GM23338 (cell line): ENCODE data around the gene RUVBL2. TPM values are rescaled to one million over a fixed set of nuclear protein-coding genes. Genes with fewer than 3 reads are reported as not detected.

Experiments used
- ATAC-seq: fragments of 200-7000 bp; cut with Tn5 transposase; 3 replicates; pipeline ENCODE4 v1.9.1; 2020
- DNase-seq: peaks from one replicate; pipeline ENCODE4 v3.0.0-alpha.2; 2015; ENCODE audit warnings: low spot score
- H2AFZ ChIP-seq: fragments of 200-600 bp; sonication (generic); 2 replicates; pipeline ENCODE4 v1.8.0; 2016; ENCODE audit warnings: antibody characterized with exemption, mild to moderate bottlenecking, moderate library complexity
- H3F3A ChIP-seq: fragments of 200-600 bp; sonication (generic); replicated peaks from 2 replicates; pipeline ENCODE4 v1.8.0; 2017; ENCODE audit warnings: antibody characterized with exemption, mixed run types, low read depth
- H3K27ac ChIP-seq: fragments of 200-600 bp; sonication (generic); 2 replicates; pipeline ENCODE4 v1.6.1; 2016; ENCODE audit warnings: low read depth
- H3K27me3 ChIP-seq: fragments of 200-600 bp; sonication (generic); 2 replicates; pipeline ENCODE4 v1.8.0; 2016; ENCODE audit warnings: mild to moderate bottlenecking, mixed run types, moderate library complexity; ENCODE audit not compliant: insufficient read depth
- H3K36me3 ChIP-seq: fragments of 200-600 bp; sonication (generic); 2 replicates; pipeline ENCODE4 v1.8.0; 2016; ENCODE audit warnings: mild to moderate bottlenecking; ENCODE audit not compliant: insufficient read depth
- H3K4me1 ChIP-seq: fragments of 200-600 bp; sonication (generic); 2 replicates; pipeline ENCODE4 v1.8.0; 2016; ENCODE audit warnings: mild to moderate bottlenecking, moderate library complexity; ENCODE audit not compliant: insufficient read depth
- H3K4me2 ChIP-seq: fragments of 200-600 bp; sonication (generic); 2 replicates; pipeline ENCODE4 v1.7.1; 2017; ENCODE audit warnings: mixed run types
- H3K4me3 ChIP-seq: fragments of 200-600 bp; sonication (generic); 2 replicates; pipeline ENCODE4 v1.6.1; 2016; ENCODE audit warnings: mixed run types
- H3K79me2 ChIP-seq: fragments of 200-600 bp; sonication (generic); replicated peaks from 2 replicates; pipeline ENCODE4 v1.8.0; 2017; ENCODE audit warnings: mild to moderate bottlenecking; ENCODE audit not compliant: insufficient read depth
- H3K9me2 ChIP-seq: fragments of 200-600 bp; sonication (generic); 2 replicates; pipeline ENCODE4 v1.8.0; 2017; ENCODE audit not compliant: insufficient read depth
- H4K20me1 ChIP-seq: fragments of 200-600 bp; sonication (generic); replicated peaks from 2 replicates; pipeline ENCODE4 v1.8.0; 2017; ENCODE audit warnings: mild to moderate bottlenecking; ENCODE audit not compliant: insufficient read depth
- H3K27ac Mint-ChIP-seq: 2 replicates; pipeline ENCODE4 v1.8.0; 2020; ENCODE audit warnings: inconsistent platforms, mild to moderate bottlenecking, moderate library complexity, mixed read lengths
- H3K27me3 Mint-ChIP-seq: 3 replicates; pipeline ENCODE4 v1.8.0; 2022; ENCODE audit warnings: low read depth, mild to moderate bottlenecking, moderate library complexity, mixed read lengths, inconsistent platforms; ENCODE audit not compliant: insufficient read depth, poor library complexity
- H3K36me3 Mint-ChIP-seq: 3 replicates; pipeline ENCODE4 v1.8.0; 2021; ENCODE audit warnings: low read depth, mild to moderate bottlenecking, inconsistent platforms, moderate library complexity, mixed read lengths
- H3K4me1 Mint-ChIP-seq: 3 replicates; pipeline ENCODE4 v1.8.0; 2020; ENCODE audit warnings: mild to moderate bottlenecking, inconsistent platforms, mixed read lengths
- H3K4me3 Mint-ChIP-seq: 3 replicates; pipeline ENCODE4 v1.8.0; 2021; ENCODE audit warnings: moderate library complexity, mild to moderate bottlenecking, inconsistent platforms, mixed read lengths
- H3K9me3 Mint-ChIP-seq: 3 replicates; pipeline ENCODE4 v1.8.0; 2020; ENCODE audit warnings: moderate library complexity, mild to moderate bottlenecking, inconsistent platforms, mixed read lengths
- CREB1 ChIP-seq: fragments of 250-450 bp; sonication (Bioruptor Pico); IDR thresholded peaks from 2 replicates; pipeline ENCODE4 v1.5.0; 2020; ENCODE audit warnings: low read depth, mild to moderate bottlenecking, moderate library complexity
- ETS1 ChIP-seq: IDR thresholded peaks from 2 replicates; pipeline ENCODE4 v1.6.1; 2016; ENCODE audit warnings: antibody characterized with exemption
- EZH2 ChIP-seq: fragments of 200-600 bp; sonication (generic); IDR thresholded peaks from one replicate; pipeline ENCODE4 v1.8.0; 2017; ENCODE audit warnings: antibody characterized with exemption, mild to moderate bottlenecking, low read depth; ENCODE audit not compliant: unreplicated experiment
- EZH2phosphoT487 ChIP-seq: fragments of 200-600 bp; sonication (generic); IDR thresholded peaks from one replicate; pipeline ENCODE4 v1.8.1; 2018; ENCODE audit warnings: antibody characterized with exemption; ENCODE audit not compliant: unreplicated experiment
- JUNB ChIP-seq: IDR thresholded peaks from one replicate; pipeline ENCODE4 v1.6.1; 2016; ENCODE audit warnings: antibody characterized with exemption; ENCODE audit not compliant: unreplicated experiment
- NANOG ChIP-seq: IDR thresholded peaks from 2 replicates; pipeline ENCODE4 v1.6.1; 2016; ENCODE audit warnings: antibody characterized with exemption, borderline replicate concordance
- POLR2AphosphoS5 ChIP-seq: IDR thresholded peaks from 2 replicates; pipeline ENCODE4 v1.6.1; 2016; ENCODE audit warnings: antibody characterized with exemption, low read depth
- STAT1 ChIP-seq: IDR thresholded peaks from one replicate; pipeline ENCODE4 v1.6.1; 2016; ENCODE audit warnings: antibody characterized with exemption; ENCODE audit not compliant: unreplicated experiment
- ZNF114 ChIP-seq: fragments of 250-450 bp; sonication (Bioruptor Pico); IDR thresholded peaks from 2 replicates; pipeline ENCODE4 v1.5.0; 2020; ENCODE audit warnings: mild to moderate bottlenecking, moderate library complexity
- ZNF331 ChIP-seq: fragments of 250-450 bp; sonication (Bioruptor Pico); IDR thresholded peaks from 2 replicates; pipeline ENCODE4 v1.5.0; 2020; ENCODE audit warnings: low read depth, mild to moderate bottlenecking, moderate library complexity
- ZNF462 ChIP-seq: fragments of 250-450 bp; sonication (Bioruptor Pico); IDR thresholded peaks from 2 replicates; pipeline ENCODE4 v1.5.0; 2020; ENCODE audit warnings: mild to moderate bottlenecking, moderate library complexity
- polyA plus RNA-seq: library from polyadenylated mRNA; unstranded; fragments of >200 nt; fragmentation: Nextera tagmentation; extraction: Ambion mirVana; gene quantifications from 2 replicates; pipeline ENCODE4 v1.2.1, GENCODE V29; 2016
- total RNA-seq: library from RNA; depleted of rRNA; stranded (reverse); fragments of >200 nt; shearing (Covaris generic); gene quantifications from 2 replicates; pipeline ENCODE4 v1.2.3, GENCODE V29; 2014
- TF ChIP-seq, protein P1 (sequence below): IDR thresholded peaks from one replicate; pipeline ENCODE4 v1.6.1; 2018; ENCODE audit warnings: antibody characterized with exemption; ENCODE audit not compliant: unreplicated experiment
- TF ChIP-seq, protein P2 (sequence below), 2 experiments: fragments of 200-600 bp in 1 of 2; sonication (generic) in 1 of 2; conservative IDR thresholded peaks; 2 replicates each; pipeline versions ENCODE4 v1.5.1 to v1.6.1; 2016 to 2017; ENCODE audit warnings: antibody characterized with exemption in 2 of 2, low read depth in 2 of 2, mild to moderate bottlenecking in 2 of 2, moderate library complexity in 1 of 2

The RUVBL2 gene
- total and polyA plus RNA-seq, 2 experiments from 2014 or later: 196 to 252 TPM

DNA sequence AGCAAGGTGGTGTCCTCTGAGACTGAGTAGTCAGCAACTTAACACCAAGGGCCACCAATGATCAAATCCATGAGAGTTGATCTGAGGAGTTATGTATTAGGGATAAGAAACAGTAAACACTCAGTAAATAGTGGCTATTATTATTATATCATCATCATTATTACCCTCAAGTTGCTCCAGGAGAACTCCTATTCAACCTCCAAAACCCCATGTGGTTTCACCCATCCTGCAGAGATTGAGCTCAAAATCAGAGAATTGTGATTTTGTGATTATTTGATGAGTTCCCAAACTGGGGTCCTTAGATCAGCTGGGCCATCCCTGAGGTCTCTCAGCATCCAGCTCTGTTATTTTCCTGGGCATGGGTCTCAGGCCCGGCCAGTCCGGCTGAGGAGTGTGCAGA lies 67.3 kb downstream of the RUVBL2 start:
- H3K9me2 ChIP-seq: no peaks in the 10 kb centered on the region
- Mint-ChIP-seq H3K36me3 (no peaks in the 10 kb centered on the region), H3K9me3 (no peaks in the 10 kb centered on the region; the same call in 2 of the 3 replicates), H3K4me1 (peaks cover 31% of the 10 kb centered on the region), H3K27ac (no peak overlapping the region), H3K27me3 (peaks cover 41% of the 10 kb centered on the region), H3K4me3 (no peak overlapping the region)
- H3K27me3 ChIP-seq: peaks cover 60% of the 10 kb centered on the region
- H3K4me1 ChIP-seq: peaks cover 31% of the 10 kb centered on the region
- no peaks in the 10 kb centered on the region for H3K79me2 ChIP-seq
- no peak overlapping the region for H3K27ac ChIP-seq
- ATAC-seq: no peak
- H3F3A ChIP-seq: no peaks in the 10 kb centered on the region
- no peak overlapping the region for H2AFZ ChIP-seq
- no peaks in the 10 kb centered on the region for H4K20me1 ChIP-seq
- H3K36me3 ChIP-seq: no peaks in the 10 kb centered on the region
- no peak overlapping the region for H3K4me3 ChIP-seq
- H3K4me2 ChIP-seq: no peak overlapping the region
- TF ChIP-seq NANOG (no peak), EZH2phosphoT487 (no peak), ZNF331 (CRISPR knock-in tag) (no peak), EZH2 (no peak), ZNF114 (no peak), POLR2AphosphoS5 (no peak), ZNF462 (CRISPR knock-in tag) (no peak), CREB1 (CRISPR knock-in tag) (no peak), ETS1 (no peak), JUNB (no peak), STAT1 (no peak)
- TF ChIP-seq, protein P1, sequence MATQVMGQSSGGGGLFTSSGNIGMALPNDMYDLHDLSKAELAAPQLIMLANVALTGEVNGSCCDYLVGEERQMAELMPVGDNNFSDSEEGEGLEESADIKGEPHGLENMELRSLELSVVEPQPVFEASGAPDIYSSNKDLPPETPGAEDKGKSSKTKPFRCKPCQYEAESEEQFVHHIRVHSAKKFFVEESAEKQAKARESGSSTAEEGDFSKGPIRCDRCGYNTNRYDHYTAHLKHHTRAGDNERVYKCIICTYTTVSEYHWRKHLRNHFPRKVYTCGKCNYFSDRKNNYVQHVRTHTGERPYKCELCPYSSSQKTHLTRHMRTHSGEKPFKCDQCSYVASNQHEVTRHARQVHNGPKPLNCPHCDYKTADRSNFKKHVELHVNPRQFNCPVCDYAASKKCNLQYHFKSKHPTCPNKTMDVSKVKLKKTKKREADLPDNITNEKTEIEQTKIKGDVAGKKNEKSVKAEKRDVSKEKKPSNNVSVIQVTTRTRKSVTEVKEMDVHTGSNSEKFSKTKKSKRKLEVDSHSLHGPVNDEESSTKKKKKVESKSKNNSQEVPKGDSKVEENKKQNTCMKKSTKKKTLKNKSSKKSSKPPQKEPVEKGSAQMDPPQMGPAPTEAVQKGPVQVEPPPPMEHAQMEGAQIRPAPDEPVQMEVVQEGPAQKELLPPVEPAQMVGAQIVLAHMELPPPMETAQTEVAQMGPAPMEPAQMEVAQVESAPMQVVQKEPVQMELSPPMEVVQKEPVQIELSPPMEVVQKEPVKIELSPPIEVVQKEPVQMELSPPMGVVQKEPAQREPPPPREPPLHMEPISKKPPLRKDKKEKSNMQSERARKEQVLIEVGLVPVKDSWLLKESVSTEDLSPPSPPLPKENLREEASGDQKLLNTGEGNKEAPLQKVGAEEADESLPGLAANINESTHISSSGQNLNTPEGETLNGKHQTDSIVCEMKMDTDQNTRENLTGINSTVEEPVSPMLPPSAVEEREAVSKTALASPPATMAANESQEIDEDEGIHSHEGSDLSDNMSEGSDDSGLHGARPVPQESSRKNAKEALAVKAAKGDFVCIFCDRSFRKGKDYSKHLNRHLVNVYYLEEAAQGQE: no peak
- TF ChIP-seq, protein P2, sequence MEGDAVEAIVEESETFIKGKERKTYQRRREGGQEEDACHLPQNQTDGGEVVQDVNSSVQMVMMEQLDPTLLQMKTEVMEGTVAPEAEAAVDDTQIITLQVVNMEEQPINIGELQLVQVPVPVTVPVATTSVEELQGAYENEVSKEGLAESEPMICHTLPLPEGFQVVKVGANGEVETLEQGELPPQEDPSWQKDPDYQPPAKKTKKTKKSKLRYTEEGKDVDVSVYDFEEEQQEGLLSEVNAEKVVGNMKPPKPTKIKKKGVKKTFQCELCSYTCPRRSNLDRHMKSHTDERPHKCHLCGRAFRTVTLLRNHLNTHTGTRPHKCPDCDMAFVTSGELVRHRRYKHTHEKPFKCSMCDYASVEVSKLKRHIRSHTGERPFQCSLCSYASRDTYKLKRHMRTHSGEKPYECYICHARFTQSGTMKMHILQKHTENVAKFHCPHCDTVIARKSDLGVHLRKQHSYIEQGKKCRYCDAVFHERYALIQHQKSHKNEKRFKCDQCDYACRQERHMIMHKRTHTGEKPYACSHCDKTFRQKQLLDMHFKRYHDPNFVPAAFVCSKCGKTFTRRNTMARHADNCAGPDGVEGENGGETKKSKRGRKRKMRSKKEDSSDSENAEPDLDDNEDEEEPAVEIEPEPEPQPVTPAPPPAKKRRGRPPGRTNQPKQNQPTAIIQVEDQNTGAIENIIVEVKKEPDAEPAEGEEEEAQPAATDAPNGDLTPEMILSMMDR (conservative IDR thresholded peaks at IDR 0.05; ENCODE audit: low read depth in 2 of 2): no peak
- DNase-seq: no peak
